OCI-LY7 (cell line): Measurements from ENCODE around the gene ATP1B1.

Experiments
- CTCF ChIP-seq: fragments of 200-600 bp; sonication (generic); conservative IDR thresholded peaks from 2 replicates; pipeline ENCODE4 v1.5.1; 2014; ENCODE audit warnings: mild to moderate bottlenecking, antibody characterized with exemption, low read length, moderate library complexity, mixed read lengths
- EZH2phosphoT487 ChIP-seq: fragments of 200-600 bp; sonication (generic); IDR thresholded peaks from 2 replicates; pipeline ENCODE4 v1.6.1; 2018; ENCODE audit warnings: low read depth, borderline replicate concordance, mild to moderate bottlenecking, mixed run types, antibody characterized with exemption, low read length, moderate library complexity, mixed read lengths

- TF ChIP-seq CTCF (no peak), EZH2phosphoT487 (no peak)
These were observed 3.7 kb downstream of the ATP1B1 start for GRCh38 chr1:169110236-169110635.
